Bronchial epithelial cell (primary cell): ENCODE data around the gene IL3. TPM values are rescaled to one million over a fixed set of nuclear protein-coding genes. Genes with fewer than 3 reads are reported as not detected.

Source experiments
- DNase-seq: peaks from one replicate; pipeline ENCODE4 v3.0.0-alpha.2; 2010; ENCODE audit warnings: low read depth
- FAIRE-seq: peaks from 2 replicates; lab custom pipeline; 2011; peaks lifted over from hg19 to GRCh38; lab: Jason Lieb, UNC
- H3K27me3 ChIP-seq: 2 replicates; pipeline ENCODE4 v1.5.1; 2011; ENCODE audit warnings: low read length; ENCODE audit not compliant: control insufficient read depth, insufficient read depth
- H3K36me3 ChIP-seq: 2 replicates; pipeline ENCODE4 v1.5.1; 2011; ENCODE audit warnings: low read length; ENCODE audit not compliant: control insufficient read depth, insufficient read depth
- H3K4me3 ChIP-seq: 2 replicates; pipeline ENCODE4 v1.5.1; 2011; ENCODE audit warnings: mild to moderate bottlenecking, low read depth, low read length, control low read depth
- CTCF ChIP-seq: IDR thresholded peaks from 2 replicates; pipeline ENCODE4 v1.5.1; 2011; ENCODE audit warnings: mild to moderate bottlenecking, moderate library complexity, low read length, control low read depth, inconsistent platforms; ENCODE audit not compliant: insufficient read depth, severe bottlenecking
- total RNA-seq: library from RNA; depleted of rRNA; stranded (reverse); fragments of >200 nt; gene quantifications from 2 replicates; pipeline ENCODE4 v1.2.1, GENCODE V29; 2014

The IL3 gene
- total RNA-seq, 1 donor from 2014 or later = not detected

GRCh38 chr5:132013711-132014110, 46.7 kb upstream of the IL3 start:
- Histone ChIP-seq H3K27me3 (peaks cover 14% of the 10 kb centered on the region), H3K36me3 (no peaks in the 10 kb centered on the region), H3K4me3 (no peak overlapping the region)
- no peak for TF ChIP-seq CTCF
- peak; percentile 41 for DNase-seq
- no peak for FAIRE-seq

- H3K36me3 ChIP-seq = no peaks in the 10 kb centered on the region
- no peak overlapping the region for H3K4me3 ChIP-seq
- no peak for TF ChIP-seq CTCF
- H3K27me3 ChIP-seq = peaks cover 6% of the 10 kb centered on the region
- DNase-seq (no peak), FAIRE-seq (no peak)
Observed at GRCh38 chr5:132016721-132017250, 43.7 kb upstream of the IL3 start.

GRCh38 chr5:132017316-132017715, 43.1 kb upstream of the IL3 start:
- FAIRE-seq = no peak
- TF ChIP-seq CTCF = no peak
- Histone ChIP-seq H3K36me3 (no peaks in the 10 kb centered on the region), H3K4me3 (no peak overlapping the region), H3K27me3 (peaks cover 1% of the 10 kb centered on the region)
- DNase-seq = no peak

- no peak for TF ChIP-seq CTCF
- H3K4me3 ChIP-seq = no peak overlapping the region
- DNase-seq = no peak
- H3K27me3 ChIP-seq = no peaks in the 10 kb centered on the region
- no peaks in the 10 kb centered on the region for H3K36me3 ChIP-seq
- no peak for FAIRE-seq
Observed at GRCh38 chr5:132017738-132018625, 42.5 kb upstream of the IL3 start.

- DNase-seq (no peak), FAIRE-seq (no peak)
- Histone ChIP-seq H3K36me3 (no peaks in the 10 kb centered on the region), H3K27me3 (no peaks in the 10 kb centered on the region), H3K4me3 (no peak overlapping the region)
- TF ChIP-seq CTCF = no peak
Observed at GRCh38 chr5:132019337-132019736, 41.1 kb upstream of the IL3 start.
